ENCODE results near the gene PRR14.

DNA sequence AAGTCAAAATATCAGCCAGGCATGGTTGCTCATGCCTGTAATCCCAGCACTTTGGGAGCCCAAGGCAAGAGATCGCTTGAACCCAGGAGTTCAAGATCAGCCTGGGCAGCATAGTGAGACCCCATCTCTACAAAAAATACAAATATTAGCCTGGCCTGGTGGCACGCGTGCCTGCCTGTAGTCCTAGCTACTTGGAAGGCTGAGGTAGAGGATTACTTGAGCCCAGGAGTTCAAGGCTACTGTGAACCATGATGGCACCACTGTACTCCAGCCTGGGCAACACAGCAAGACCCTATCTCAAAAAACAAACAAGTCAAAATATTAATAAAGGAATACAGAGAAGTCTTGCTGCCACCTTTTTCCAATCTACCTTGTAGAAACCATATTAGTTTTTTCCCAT, 44.8 kb upstream of the PRR14 start:
- TF ChIP-seq, protein P1, sequence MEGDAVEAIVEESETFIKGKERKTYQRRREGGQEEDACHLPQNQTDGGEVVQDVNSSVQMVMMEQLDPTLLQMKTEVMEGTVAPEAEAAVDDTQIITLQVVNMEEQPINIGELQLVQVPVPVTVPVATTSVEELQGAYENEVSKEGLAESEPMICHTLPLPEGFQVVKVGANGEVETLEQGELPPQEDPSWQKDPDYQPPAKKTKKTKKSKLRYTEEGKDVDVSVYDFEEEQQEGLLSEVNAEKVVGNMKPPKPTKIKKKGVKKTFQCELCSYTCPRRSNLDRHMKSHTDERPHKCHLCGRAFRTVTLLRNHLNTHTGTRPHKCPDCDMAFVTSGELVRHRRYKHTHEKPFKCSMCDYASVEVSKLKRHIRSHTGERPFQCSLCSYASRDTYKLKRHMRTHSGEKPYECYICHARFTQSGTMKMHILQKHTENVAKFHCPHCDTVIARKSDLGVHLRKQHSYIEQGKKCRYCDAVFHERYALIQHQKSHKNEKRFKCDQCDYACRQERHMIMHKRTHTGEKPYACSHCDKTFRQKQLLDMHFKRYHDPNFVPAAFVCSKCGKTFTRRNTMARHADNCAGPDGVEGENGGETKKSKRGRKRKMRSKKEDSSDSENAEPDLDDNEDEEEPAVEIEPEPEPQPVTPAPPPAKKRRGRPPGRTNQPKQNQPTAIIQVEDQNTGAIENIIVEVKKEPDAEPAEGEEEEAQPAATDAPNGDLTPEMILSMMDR (IDR thresholded peaks at IDR 0.05): no peak
- no peak for TF ChIP-seq POLR2A (IDR thresholded peaks at IDR 0.05)

All from adrenal gland (tissue), 5 donors.